HG03378 (cell line): ENCODE results near the gene PLAGL1.
A peak's percentile ranks its signal among the peaks of the same experiment; 100 is the strongest.
"Not testable (repeated sequence)": the region's sequence is repeated elsewhere in the genome, so short reads cannot be mapped to it uniquely, and the experiment has no call there.

Experiments used
- ATAC-seq: cut with Tn5 transposase; IDR thresholded peaks from one replicate; pipeline ENCODE4 v1.9.1; 2021; ENCODE audit warnings: mild to moderate bottlenecking, moderate library complexity; ENCODE audit not compliant: unreplicated experiment

Gene PLAGL1

GRCh38 chr6:143941852-143942627, 66.0 kb downstream of the PLAGL1 start:
- ATAC-seq, result peak; percentile 41

GRCh38 chr6:143940011-143940597, 68.0 kb downstream of the PLAGL1 start:
- peak; percentile 92 for ATAC-seq

GRCh38 chr6:143939364-143939763, 68.7 kb downstream of the PLAGL1 start:
- no peak for ATAC-seq

- no peak for ATAC-seq
Observed at GRCh38 chr6:143937668-143937970, 70.4 kb downstream of the PLAGL1 start.

- ATAC-seq, result no peak
Observed at GRCh38 chr6:143936778-143937667, 71.0 kb downstream of the PLAGL1 start.

- ATAC-seq, result no peak
Observed at GRCh38 chr6:143936347-143936746, 71.7 kb downstream of the PLAGL1 start.

GRCh38 chr6:143934867-143935266, 73.2 kb downstream of the PLAGL1 start:
- ATAC-seq, result no peak

GRCh38 chr6:143934331-143934730, 73.7 kb downstream of the PLAGL1 start:
- no peak for ATAC-seq

GRCh38 chr6:143929975-143930374, 78.1 kb downstream of the PLAGL1 start:
- no peak for ATAC-seq

- ATAC-seq, result no peak
Observed at GRCh38 chr6:143928853-143929252, 79.2 kb downstream of the PLAGL1 start.

- not testable (repeated sequence) for ATAC-seq
Observed at GRCh38 chr6:143917026-143917425, 91.0 kb downstream of the PLAGL1 start.

- ATAC-seq, result no peak
Observed at GRCh38 chr6:143912671-143913070, 95.4 kb downstream of the PLAGL1 start.

GRCh38 chr6:143911028-143911427, 97.0 kb downstream of the PLAGL1 start:
- no peak for ATAC-seq

GRCh38 chr6:143902827-143903226, 105.2 kb downstream of the PLAGL1 start:
- ATAC-seq, result no peak

GRCh38 chr6:143901885-143902750, 105.9 kb downstream of the PLAGL1 start:
- ATAC-seq, result peak; percentile 99

GRCh38 chr6:143900358-143900757, 107.7 kb downstream of the PLAGL1 start:
- no peak for ATAC-seq

GRCh38 chr6:143896126-143896860, 111.8 kb downstream of the PLAGL1 start:
- ATAC-seq, result no peak

GRCh38 chr6:143894655-143895054, 113.4 kb downstream of the PLAGL1 start:
- no peak for ATAC-seq
